H9 (cell line): Measurements from ENCODE around the gene CHN1. TPM values are rescaled to one million over a fixed set of nuclear protein-coding genes. Genes with fewer than 3 reads are reported as not detected.
A peak's percentile ranks its signal among the peaks of the same experiment; 100 is the strongest.

Source experiments
- DNase-seq: peaks from one replicate; pipeline ENCODE4 v3.0.0-alpha.2; 2017
- H2AFZ ChIP-seq: one replicate; pipeline ENCODE4 v1.6.1; 2013; ENCODE audit warnings: mild to moderate bottlenecking, low read length, control low read depth, moderate library complexity
- H2AK5ac ChIP-seq: 2 replicates; pipeline ENCODE4 v1.6.1; 2013; ENCODE audit warnings: low read length, control low read depth, mixed read lengths; ENCODE audit not compliant: insufficient read length
- H2BK120ac ChIP-seq: one replicate; pipeline ENCODE4 v1.6.1; 2013; ENCODE audit warnings: low read depth, mild to moderate bottlenecking, low read length, control low read depth, inconsistent platforms; ENCODE audit not compliant: poor library complexity, severe bottlenecking
- H2BK12ac ChIP-seq: 2 replicates; pipeline ENCODE4 v1.6.1; 2013; ENCODE audit warnings: low read length, control low read depth, mixed read lengths, low read depth; ENCODE audit not compliant: insufficient read length
- H2BK15ac ChIP-seq: 2 replicates; pipeline ENCODE4 v1.6.1; 2013; ENCODE audit warnings: low read depth, low read length, control low read depth
- H2BK20ac ChIP-seq: one replicate; pipeline ENCODE4 v1.6.1; 2013; ENCODE audit warnings: low read depth, mild to moderate bottlenecking, low read length, control low read depth, inconsistent platforms; ENCODE audit not compliant: poor library complexity, severe bottlenecking
- H2BK5ac ChIP-seq: 2 replicates; pipeline ENCODE4 v1.6.1; 2013; ENCODE audit warnings: low read length, control low read depth, mixed read lengths; ENCODE audit not compliant: insufficient read length
- H3K14ac ChIP-seq: 2 replicates; pipeline ENCODE4 v1.6.1; 2013; ENCODE audit warnings: low read length, control low read depth; ENCODE audit not compliant: insufficient read depth
- H3K18ac ChIP-seq: 2 replicates; pipeline ENCODE4 v1.6.1; 2013; ENCODE audit warnings: low read depth, mild to moderate bottlenecking, mixed read lengths, low read length, control low read depth; ENCODE audit not compliant: insufficient read length
- H3K23ac ChIP-seq: 2 replicates; pipeline ENCODE4 v1.6.1; 2013; ENCODE audit warnings: low read length, control low read depth, mixed read lengths, low read depth; ENCODE audit not compliant: insufficient read length
- H3K23me2 ChIP-seq: 2 replicates; pipeline ENCODE4 v1.6.1; 2013; ENCODE audit warnings: low read depth, mild to moderate bottlenecking, mixed read lengths, low read length, control low read depth; ENCODE audit not compliant: insufficient read length, poor library complexity, severe bottlenecking
- H3K27ac ChIP-seq: 2 replicates; pipeline ENCODE4 v1.5.1; 2013; ENCODE audit warnings: low read length, control low read depth, mixed read lengths, low read depth; ENCODE audit not compliant: insufficient read length
- H3K27me3 ChIP-seq: 2 replicates; pipeline ENCODE4 v1.6.1; 2013; ENCODE audit warnings: low read length, control low read depth, inconsistent platforms; ENCODE audit not compliant: insufficient read depth
- H3K4ac ChIP-seq: 2 replicates; pipeline ENCODE4 v1.6.1; 2013; ENCODE audit warnings: low read depth, mild to moderate bottlenecking, control low read depth, inconsistent platforms, low read length, moderate library complexity
- H3K4me1 ChIP-seq: 2 replicates; pipeline ENCODE4 v1.6.1; 2013; ENCODE audit warnings: low read length, control low read depth, inconsistent platforms; ENCODE audit not compliant: insufficient read depth
- H3K4me2 ChIP-seq: 2 replicates; pipeline ENCODE4 v1.6.1; 2013; ENCODE audit warnings: low read length, control low read depth, mixed read lengths; ENCODE audit not compliant: insufficient read length, insufficient read depth
- H3K56ac ChIP-seq: 2 replicates; pipeline ENCODE4 v1.6.1; 2013; ENCODE audit warnings: low read depth, mild to moderate bottlenecking, mixed read lengths, low read length, control low read depth; ENCODE audit not compliant: insufficient read length
- H3K79me1 ChIP-seq: 2 replicates; pipeline ENCODE4 v1.6.1; 2013; ENCODE audit warnings: low read depth, mild to moderate bottlenecking, moderate library complexity, low read length, control low read depth, inconsistent platforms; ENCODE audit not compliant: insufficient read depth, poor library complexity, severe bottlenecking
- H3K79me2 ChIP-seq: 2 replicates; pipeline ENCODE4 v1.6.1; 2013; ENCODE audit warnings: low read length, control low read depth, inconsistent platforms; ENCODE audit not compliant: insufficient read depth
- H3K9ac ChIP-seq: 2 replicates; pipeline ENCODE4 v1.6.1; 2013; ENCODE audit warnings: low read length, control low read depth, mixed read lengths; ENCODE audit not compliant: insufficient read length; ENCODE audit errors: extremely low read depth
- H3K9me3 ChIP-seq: one replicate; pipeline ENCODE4 v1.6.1; 2013; ENCODE audit warnings: low read depth, low read length, inconsistent platforms; ENCODE audit not compliant: control insufficient read depth
- H3T11ph ChIP-seq: one replicate; pipeline ENCODE4 v1.6.1; 2013; ENCODE audit warnings: mild to moderate bottlenecking, low read length, control low read depth, inconsistent platforms
- H4K20me1 ChIP-seq: one replicate; pipeline ENCODE4 v1.6.1; 2013; ENCODE audit not compliant: control insufficient read depth, insufficient read length, insufficient read depth
- H4K5ac ChIP-seq: 2 replicates; pipeline ENCODE4 v1.6.1; 2013; ENCODE audit warnings: low read depth, mild to moderate bottlenecking, mixed read lengths, low read length, control low read depth; ENCODE audit not compliant: insufficient read length
- H4K8ac ChIP-seq: replicated peaks from 2 replicates; pipeline ENCODE4 v1.6.1; 2013; ENCODE audit warnings: low read length, control low read depth, mixed read lengths, low read depth; ENCODE audit not compliant: insufficient read length
- H4K91ac ChIP-seq: 2 replicates; pipeline ENCODE4 v1.6.1; 2013; ENCODE audit warnings: low read depth, mild to moderate bottlenecking, moderate library complexity, mixed read lengths, low read length, control low read depth; ENCODE audit not compliant: insufficient read length
- H3K27ac Mint-ChIP-seq, 3 experiments: 2 replicates in 2 of 3; 3 replicates in 1 of 3; pipeline ENCODE4 v1.8.0; 2020 to 2021; ENCODE audit warnings: mixed read lengths in 3 of 3, mild to moderate bottlenecking in 1 of 3, moderate library complexity in 1 of 3
- H3K27me3 Mint-ChIP-seq: 2 replicates; pipeline ENCODE4 v1.8.0; 2021; ENCODE audit warnings: low read depth, mild to moderate bottlenecking, moderate library complexity, mixed read lengths
- H3K36me3 Mint-ChIP-seq, 3 experiments: 2 replicates in 2 of 3; 3 replicates in 1 of 3; pipeline ENCODE4 v1.8.0; 2020 to 2021; ENCODE audit warnings: low read depth in 3 of 3, mixed read lengths in 3 of 3; ENCODE audit not compliant: insufficient read depth in 1 of 3
- H3K4me1 Mint-ChIP-seq, 2 experiments: 2 replicates each; pipeline ENCODE4 v1.8.0; 2020; ENCODE audit warnings: mixed read lengths in 2 of 2
- H3K4me3 Mint-ChIP-seq, 2 experiments: 2 replicates in 1 of 2; 3 replicates in 1 of 2; pipeline ENCODE4 v1.8.0; 2020 to 2021; ENCODE audit warnings: mild to moderate bottlenecking in 2 of 2, mixed read lengths in 2 of 2, moderate library complexity in 1 of 2
- H3K9me3 Mint-ChIP-seq, 2 experiments: 2 replicates in 1 of 2; 3 replicates in 1 of 2; pipeline ENCODE4 v1.8.0; 2020; ENCODE audit warnings: mild to moderate bottlenecking in 2 of 2, mixed read lengths in 2 of 2, moderate library complexity in 1 of 2
- WGBS: extraction: QIAGEN DNeasy Blood & Tissue Kit; methylation state at CpG from one replicate; pipeline ENCODE4 v1.1.7; 2013; ENCODE audit warnings: missing lambda C conversion rate, low lambda C conversion rate, mixed read lengths; ENCODE audit not compliant: insufficient read length; ENCODE audit errors: extremely low coverage; 5-methylcytosine and 5-hydroxymethylcytosine counted together
- total RNA-seq: library from RNA; stranded (reverse); gene quantifications from 2 replicates; pipeline ENCODE4 v1.2.1, GENCODE V29; 2021
- TF ChIP-seq, protein P1 (sequence below): fragments of 200-600 bp; sonication (generic); conservative IDR thresholded peaks from 3 replicates; pipeline ENCODE4 v1.8.0; 2021; ENCODE audit warnings: antibody characterized with exemption, mild to moderate bottlenecking

Gene CHN1
- total RNA-seq, 1 experiment from 2014 or later = 33.9 TPM

DNA sequence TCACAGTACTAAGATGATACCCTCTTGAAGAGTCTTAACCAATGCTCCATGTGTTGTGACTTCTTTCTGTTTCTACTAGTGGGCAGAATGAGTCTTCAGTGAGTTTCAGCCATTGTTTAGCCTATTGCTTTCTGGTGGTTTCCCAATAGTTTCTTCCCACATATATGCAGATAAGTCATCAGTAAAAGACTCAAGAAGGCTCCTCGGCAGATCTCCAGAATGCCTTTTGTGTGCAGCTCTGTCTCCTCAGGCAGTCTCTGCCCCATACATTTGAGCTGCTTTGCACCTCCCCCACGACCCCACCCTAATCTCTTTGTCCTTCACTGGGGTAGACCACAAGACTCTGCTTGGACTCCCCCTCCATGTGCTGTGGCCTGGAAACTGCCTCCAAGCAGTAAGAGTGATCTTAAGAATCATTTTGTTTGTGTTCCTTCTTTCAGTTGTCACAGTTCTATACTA is 169.4 kb downstream of the CHN1 start:
- no peaks in the 10 kb centered on the region; the same call in 1 of the 2 replicates for H3K4me1 ChIP-seq
- Mint-ChIP-seq H3K36me3 (peaks cover 0 to 12% (median 7%) of the 10 kb centered on the region in 3 experiments; a peak in 4 of 7 replicates), H3K27ac (peak overlapping the region; percentile 89 to 93 (median 92)), H3K4me3 (no peak overlapping the region; a peak in 1 of 5 replicates), H3K9me3 (no peaks in the 10 kb centered on the region), H3K27me3 (no peaks in the 10 kb centered on the region), H3K4me1 (peaks cover 25 to 37% of the 10 kb centered on the region in 2 experiments)
- H4K20me1 ChIP-seq = no peaks in the 10 kb centered on the region
- TF ChIP-seq, protein P1, sequence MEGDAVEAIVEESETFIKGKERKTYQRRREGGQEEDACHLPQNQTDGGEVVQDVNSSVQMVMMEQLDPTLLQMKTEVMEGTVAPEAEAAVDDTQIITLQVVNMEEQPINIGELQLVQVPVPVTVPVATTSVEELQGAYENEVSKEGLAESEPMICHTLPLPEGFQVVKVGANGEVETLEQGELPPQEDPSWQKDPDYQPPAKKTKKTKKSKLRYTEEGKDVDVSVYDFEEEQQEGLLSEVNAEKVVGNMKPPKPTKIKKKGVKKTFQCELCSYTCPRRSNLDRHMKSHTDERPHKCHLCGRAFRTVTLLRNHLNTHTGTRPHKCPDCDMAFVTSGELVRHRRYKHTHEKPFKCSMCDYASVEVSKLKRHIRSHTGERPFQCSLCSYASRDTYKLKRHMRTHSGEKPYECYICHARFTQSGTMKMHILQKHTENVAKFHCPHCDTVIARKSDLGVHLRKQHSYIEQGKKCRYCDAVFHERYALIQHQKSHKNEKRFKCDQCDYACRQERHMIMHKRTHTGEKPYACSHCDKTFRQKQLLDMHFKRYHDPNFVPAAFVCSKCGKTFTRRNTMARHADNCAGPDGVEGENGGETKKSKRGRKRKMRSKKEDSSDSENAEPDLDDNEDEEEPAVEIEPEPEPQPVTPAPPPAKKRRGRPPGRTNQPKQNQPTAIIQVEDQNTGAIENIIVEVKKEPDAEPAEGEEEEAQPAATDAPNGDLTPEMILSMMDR = no peak
- no peak overlapping the region for H4K91ac ChIP-seq
- no peak overlapping the region for H4K8ac ChIP-seq
- no peak overlapping the region for H3K4ac ChIP-seq
- H3K23me2 ChIP-seq = no peaks in the 10 kb centered on the region
- H2AK5ac ChIP-seq = no peak overlapping the region
- no peak overlapping the region for H3K4me2 ChIP-seq
- no peak overlapping the region for H4K5ac ChIP-seq
- no peak overlapping the region for H3K27ac ChIP-seq
- no peak overlapping the region for H3K23ac ChIP-seq
- H3K14ac ChIP-seq = peak overlapping the region; percentile 27; the same call in 1 of the 2 replicates
- DNase-seq = no peak
- WGBS = no CpG with 5 or more reads among the region's 2 CpGs
- H3K27me3 ChIP-seq = no peaks in the 10 kb centered on the region
- H3K79me1 ChIP-seq = no peaks in the 10 kb centered on the region
- no peak overlapping the region for H2BK15ac ChIP-seq
- H3K56ac ChIP-seq = no peak overlapping the region
- H2BK5ac ChIP-seq = no peak overlapping the region
- no peaks in the 10 kb centered on the region for H3K9me3 ChIP-seq
- no peak overlapping the region for H3K9ac ChIP-seq
- H2BK12ac ChIP-seq = no peak overlapping the region
- no peak overlapping the region for H3T11ph ChIP-seq
- H2BK120ac ChIP-seq = no peak overlapping the region
- H3K18ac ChIP-seq = no peak overlapping the region
- no peak overlapping the region for H2BK20ac ChIP-seq
- H2AFZ ChIP-seq = no peak overlapping the region
- H3K79me2 ChIP-seq = no peaks in the 10 kb centered on the region
